Left renal cortex interstitium (tissue), 4 donors: ENCODE results near the gene KIAA2012. TPM values are rescaled to one million over a fixed set of nuclear protein-coding genes. Genes with fewer than 3 reads are reported as not detected.

Source experiments
- DNase-seq, 4 donors: peaks; one replicate each; pipeline ENCODE4 v3.0.0-alpha.2; 2013; ENCODE audit warnings: low read depth in 4 of 4, low spot score in 2 of 4, missing footprints in 1 of 4
- polyA plus RNA-seq, 4 donors: library from polyadenylated mRNA; unstranded; fragments of 120-200 nt; gene quantifications; one replicate each; pipeline ENCODE4 v1.2.1, GENCODE V29; 2013; ENCODE audit not compliant: insufficient read length in 4 of 4

Gene KIAA2012
- polyA plus RNA-seq, 4 donors: 0.08 to 0.25 (median 0.16) TPM

DNA sequence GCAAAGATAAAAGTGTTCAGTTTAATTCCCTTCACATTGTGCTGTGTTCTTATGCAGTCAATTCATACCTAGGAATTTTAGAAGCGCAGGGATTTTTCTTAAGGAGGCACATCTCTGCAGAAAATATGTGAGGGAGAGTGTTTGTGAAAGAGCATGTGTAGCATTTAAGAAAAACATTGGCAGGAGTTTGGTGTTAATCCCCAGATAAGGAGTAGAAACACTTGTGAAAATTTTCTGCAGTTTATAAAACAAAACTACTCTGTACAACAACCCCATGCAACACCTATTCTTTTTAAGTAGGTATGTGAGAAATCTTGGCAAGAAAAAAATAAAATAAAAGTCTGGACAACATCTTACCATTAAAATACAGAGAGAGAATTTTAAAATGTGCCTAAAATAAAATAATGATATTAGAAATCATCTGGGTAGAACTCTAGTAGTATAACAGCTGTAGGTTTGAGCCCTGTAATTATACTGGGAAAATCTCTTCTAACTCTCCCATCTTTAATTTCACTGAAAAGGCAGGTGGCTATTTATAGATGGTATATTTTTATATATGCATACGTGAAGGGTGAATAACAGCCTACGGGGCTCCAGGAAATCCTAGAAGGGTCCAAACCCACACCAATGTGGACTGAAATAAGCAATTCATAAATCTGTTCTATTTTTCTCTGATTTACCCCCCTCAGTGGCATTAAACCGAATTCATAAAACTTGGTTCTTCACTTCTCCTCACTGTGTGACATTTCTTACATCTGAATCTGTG lies 32.8 kb upstream of the KIAA2012 start:
- DNase-seq: no peak

DNA sequence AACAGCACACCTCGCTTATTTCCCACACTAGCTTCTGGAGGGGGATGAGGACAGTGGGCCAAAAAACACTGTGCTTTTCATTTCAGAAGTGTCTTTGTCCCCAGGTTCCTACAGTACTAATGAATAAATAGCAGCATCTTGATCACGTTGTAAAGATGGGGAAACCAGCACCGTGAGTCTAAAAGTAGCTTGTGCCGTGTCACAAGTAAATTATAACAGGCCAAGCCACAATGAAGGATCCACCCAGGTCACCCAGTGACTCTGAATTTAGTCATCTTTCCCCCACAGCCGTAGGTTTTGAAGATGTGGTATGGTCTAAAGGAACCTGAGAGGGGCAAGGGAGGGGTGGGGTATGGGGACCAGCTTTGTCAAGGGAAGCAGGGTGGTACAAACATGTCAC lies 30.6 kb upstream of the KIAA2012 start:
- no peak for DNase-seq

DNA sequence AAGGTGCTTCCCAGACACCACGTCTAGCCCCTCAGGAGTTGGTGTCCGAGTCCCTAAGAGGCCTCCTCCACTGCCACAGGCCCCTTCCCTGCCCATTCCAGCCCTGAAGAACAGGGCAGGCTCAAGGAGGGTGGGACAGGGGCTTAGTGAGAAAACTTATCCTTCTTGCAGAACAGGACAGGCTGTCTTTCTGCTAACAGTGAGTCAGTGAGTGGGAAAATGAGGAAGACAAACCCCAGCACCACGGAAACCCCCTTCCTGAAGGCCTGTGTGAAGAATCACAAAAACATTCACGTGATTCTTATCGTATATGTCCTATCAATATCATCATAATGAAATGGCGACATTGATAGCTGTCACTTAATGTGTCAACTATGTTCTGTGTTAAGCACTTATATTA lies 29.6 kb upstream of the KIAA2012 start:
- DNase-seq: no peak

DNA sequence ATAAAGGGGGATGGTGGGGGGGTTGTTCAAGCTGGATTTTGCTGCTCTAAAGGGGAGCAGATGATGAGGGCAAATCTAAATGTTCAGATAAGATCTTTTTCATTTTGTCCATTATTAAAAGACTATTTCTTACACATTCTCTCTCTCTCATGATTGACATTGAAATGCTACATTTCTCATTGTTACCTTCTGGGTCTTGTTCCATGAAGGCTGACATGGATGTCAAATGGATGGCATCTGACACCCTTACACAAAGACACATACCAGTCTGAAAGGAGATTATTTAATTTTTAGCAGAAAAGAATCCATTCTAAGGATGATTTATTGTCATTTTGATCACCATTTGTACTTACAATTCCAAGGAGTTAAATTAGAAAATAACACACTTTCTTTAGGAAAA lies 28.3 kb upstream of the KIAA2012 start:
- no peak for DNase-seq

DNA sequence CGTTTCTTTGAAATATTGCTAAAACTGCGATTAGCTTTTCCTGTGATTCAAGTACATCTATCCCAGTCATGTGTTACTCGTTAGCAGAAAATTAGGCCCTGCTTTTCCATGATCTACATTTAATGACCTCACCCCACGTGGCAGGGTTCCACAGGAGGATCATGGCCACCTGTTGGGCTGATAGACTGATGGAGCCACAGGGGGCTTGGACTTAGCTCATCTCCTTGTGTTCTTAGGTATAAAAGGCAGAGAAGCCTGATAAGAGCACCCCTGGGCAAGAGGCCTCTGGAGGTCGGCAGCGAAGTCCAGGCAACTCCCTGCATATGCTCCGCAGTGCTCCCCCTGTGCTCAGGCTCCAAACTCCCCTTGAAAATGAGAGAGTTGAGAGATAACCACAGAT lies 26.5 kb upstream of the KIAA2012 start:
- DNase-seq: no peak

DNA sequence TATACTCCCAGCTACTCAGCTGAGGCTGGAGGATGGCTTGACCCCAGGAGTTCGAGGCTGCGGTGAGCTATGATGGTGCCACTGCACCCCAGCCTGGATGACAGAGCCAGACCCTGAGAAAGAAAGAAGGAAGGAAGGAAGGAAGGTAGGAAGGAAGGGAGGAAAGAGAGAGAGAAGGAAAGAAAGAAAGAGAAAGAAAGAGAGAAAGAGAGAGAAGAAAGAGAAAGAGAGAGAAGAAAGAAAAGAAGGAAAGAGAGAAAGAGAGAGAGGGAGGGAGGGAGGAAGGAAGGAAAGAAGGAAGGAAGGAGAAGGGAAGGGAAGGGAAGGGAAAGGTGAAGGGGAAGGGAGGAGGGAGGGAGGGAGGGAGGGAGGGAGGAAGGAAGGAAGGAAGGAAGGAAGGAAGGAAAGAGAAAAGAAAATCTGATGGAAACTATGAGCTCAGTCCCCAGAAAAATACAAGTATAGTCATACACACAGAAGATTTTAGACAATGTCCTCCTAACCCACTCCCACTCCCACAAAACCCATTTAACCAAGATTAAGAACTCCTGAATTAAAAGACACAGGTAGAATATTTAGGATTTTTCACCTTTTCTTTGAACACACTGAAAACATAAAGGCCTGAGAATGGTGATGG lies 23.8 kb upstream of the KIAA2012 start:
- no peak for DNase-seq

DNA sequence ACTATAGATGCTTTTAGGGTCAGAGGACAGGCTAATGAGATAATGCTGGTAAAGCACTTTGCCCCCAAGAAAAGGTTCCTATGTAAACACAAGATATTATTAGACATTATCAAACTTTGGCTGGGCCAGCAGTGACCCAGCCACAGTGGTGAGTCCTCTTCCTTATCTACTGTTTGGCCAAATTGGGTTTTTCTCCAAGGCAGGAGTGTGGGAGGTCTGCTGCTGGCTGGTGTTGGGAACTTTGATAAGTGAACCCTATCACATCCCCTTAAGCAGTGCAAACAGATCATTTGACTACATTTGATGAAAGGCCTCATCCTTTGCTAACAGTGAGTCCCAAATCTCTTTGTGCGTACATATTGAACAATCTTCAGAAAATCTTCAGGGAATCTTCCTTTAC lies 23.2 kb upstream of the KIAA2012 start:
- no peak for DNase-seq

DNA sequence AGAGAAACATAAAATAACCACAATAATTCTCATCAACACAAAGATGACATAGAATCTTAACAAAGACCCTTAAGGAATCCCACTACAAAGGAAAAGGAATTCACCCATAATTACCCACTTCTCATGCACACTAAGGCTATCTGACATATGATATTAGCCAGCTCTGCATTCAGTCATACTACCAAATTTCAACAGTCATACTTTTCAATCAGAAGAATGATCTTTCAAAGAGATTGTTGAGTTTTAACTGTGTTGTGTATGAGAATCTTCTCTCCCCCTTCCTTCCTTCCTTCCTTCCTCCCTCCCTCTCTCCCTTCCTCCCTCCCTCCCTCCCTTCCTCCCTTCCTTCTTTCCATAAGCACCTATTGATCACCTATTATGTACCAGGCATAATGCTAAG lies 22.4 kb upstream of the KIAA2012 start:
- DNase-seq: no peak

DNA sequence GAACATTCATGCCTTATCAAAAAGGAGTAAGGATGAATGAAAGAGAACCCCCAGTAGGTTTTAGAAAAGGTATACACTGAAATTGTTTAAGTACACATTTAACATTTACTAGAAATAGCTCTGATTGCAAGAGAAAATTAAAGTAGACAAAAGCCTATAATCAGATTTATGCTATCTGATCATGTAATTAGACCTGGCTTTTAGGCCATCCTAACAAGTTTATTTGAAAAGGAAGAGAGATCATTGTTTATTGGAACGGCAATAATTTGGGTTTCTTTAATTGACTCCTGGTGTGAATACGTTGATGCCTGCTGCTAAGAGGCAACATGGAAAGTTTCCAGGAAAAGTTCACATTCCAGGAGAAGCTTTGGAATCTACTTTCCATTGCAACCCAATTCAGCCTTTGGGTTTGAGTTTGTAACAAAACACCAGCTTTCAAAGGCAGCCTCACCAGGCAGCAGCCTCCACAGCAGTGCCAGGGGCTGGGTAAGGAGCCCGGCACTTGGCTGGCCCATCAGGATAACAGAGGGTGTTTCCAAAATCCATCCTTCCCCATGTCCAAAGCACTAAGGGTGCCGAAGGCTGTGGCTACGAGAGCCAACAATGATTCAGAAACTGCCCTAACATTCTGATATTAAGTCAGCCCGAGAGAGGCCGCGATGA lies 21.4 kb upstream of the KIAA2012 start:
- DNase-seq: no peak

DNA sequence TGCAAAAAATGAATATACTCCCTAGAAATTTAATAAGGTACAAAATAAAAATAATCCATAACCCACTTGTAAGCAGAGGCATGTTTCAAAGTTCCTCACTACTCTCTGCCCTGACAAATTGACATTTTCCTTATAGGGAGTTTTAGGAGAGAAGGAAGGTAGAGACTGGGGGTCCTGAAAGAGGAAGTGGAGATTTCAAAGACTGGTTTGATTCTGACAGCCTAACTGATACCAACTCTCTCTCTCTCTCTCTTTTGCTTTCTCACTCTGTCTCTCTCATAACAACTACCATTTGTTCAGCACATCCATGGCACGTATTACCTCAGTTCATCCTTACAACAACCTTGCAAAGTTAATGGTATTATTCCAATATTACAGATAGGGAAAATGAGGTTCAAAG lies 20.8 kb upstream of the KIAA2012 start:
- DNase-seq: no peak

DNA sequence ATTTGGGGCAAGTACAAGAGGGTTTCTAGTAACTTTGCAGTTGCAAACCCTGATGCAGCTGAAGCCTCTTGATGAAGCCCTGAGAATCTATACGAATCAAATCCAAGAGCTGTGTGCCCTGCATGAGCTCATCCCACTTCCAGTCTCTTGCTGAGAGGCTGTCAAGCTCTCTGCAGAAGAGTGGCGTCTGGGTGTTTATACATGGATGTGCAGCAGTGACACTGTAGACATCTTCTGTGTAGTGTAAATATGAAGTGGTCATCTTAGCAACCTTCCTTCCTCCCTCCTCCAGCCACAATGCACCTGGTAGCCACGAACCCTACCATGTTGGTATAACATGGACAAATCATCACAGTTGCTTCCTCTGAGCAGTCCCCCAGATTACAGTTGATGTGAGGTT lies 18.4 kb upstream of the KIAA2012 start:
- DNase-seq: no peak

DNA sequence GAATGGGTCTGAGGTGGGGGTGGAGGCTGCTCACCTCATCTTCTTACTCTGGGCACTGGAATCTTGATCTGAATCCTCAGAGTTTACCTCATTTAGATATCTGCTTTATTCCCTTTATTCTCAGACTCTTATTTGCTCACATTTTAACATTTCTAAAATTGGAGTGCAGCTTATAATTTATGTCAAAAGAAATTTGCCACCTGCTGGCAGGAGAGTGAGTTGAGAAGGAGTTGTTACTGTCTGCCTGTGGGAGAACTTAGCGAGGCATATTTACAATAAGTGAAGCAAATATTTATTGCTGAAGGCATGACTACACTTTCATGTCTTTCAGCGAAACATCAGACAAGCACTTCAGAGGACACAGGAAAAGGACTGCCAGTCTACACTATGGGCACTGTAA lies 16.4 kb upstream of the KIAA2012 start:
- DNase-seq: no peak

DNA sequence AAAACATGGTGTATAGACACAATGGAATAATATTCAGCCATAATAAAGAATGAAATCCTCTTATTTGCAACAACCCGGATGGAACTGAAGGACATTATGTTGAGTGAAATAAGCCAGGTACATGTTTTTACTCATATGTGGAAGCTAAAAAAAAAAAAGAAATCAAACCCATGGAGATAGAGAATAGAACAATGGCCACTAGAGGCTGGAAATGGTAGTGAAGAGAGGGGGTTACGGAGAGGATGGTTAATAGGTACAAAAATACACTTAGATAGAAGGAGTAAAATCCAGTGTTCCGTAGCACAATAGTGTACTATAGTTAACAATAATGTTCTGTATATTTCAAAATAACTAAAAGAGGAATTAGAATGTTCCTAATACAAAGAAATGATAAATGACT lies 12.8 kb upstream of the KIAA2012 start:
- no peak for DNase-seq

DNA sequence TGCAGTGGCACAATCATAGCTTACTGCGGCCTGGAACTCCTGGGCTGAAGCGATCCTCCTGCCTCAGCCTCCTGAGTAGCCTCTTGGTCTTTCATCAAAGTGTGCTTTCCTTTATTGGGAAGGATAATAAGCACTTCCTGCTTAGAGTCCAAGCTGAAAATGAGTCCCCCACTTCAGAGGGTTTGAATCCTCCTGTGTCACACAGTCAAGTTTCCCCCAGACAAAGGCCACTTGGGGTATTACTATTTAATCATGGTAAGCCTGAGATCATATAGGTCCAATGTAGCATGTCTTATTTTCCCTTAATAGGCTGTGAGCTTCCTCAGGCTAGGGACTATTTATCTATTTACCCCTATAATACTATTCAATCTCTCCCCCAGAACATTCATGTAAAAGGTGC lies 11.4 kb upstream of the KIAA2012 start:
- DNase-seq: no peak

DNA sequence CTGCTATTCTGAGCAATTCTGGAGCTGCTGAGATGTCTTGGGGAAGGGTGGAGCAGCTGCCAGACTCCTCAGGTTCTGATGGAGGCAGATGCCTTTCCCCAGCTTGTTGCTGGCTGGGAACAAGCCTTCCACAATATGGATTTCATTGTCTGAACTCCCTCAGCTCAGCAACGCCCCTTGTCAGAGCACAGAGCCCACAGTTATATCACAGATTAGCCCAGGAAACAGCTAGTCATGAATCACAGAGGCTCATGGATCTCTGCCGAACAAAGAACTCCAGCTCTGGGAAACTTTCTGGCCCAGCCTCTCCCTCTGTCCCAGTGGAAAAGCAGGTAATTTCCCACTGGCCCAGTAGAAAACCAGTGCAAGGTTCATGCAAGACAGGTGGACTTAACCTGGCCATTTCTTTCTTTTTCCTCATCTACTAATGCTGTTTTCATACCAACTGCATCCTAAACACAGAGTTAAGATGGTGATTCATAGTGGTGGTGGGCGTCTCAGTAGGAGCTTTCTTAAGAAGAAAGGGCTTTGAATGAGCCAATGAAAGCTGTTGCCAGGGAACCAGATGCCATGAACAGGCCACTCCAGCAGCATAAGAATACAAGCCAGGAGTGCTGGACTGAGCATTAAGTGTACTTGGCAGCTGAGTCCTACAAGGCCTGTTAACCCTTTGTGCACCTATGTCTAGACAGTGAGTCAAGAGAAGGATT lies 8.7 kb upstream of the KIAA2012 start:
- DNase-seq: no peak

DNA sequence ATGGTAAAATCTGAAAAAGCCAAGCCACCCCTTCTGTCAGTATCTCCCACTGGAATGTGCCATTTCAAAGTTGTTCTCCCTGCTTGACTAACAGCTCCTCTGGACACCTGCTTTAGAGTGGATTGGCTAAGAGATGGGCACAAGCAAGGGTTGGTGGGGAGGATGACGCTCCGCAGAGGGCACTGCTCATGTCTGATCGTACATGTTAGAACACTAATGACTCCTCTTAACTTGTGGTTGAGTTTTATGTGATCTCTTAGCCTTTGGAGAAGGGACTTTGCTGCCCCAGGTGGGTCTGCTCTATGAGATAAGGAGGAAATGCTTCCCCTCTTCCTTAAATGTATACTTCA lies 8.2 kb upstream of the KIAA2012 start:
- DNase-seq: no peak

DNA sequence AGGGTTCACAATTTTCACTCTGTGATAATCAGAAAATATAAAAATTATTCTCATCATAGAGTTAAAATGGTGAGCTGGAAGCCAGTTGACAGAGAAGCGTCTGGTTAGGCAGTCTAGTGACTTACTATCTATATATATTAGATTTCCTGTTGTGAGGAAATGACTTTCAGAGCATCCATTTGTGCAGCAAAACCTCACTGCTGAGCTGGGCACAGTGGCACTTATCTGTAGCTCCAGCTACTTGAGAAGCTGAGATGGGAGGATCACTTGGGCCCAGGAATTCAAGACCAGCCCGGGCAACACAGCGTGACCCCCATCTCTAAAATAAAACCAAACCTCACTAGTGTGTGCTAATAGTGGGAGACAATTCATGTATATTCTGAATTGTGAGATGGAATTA lies 7.2 kb upstream of the KIAA2012 start:
- no peak for DNase-seq

DNA sequence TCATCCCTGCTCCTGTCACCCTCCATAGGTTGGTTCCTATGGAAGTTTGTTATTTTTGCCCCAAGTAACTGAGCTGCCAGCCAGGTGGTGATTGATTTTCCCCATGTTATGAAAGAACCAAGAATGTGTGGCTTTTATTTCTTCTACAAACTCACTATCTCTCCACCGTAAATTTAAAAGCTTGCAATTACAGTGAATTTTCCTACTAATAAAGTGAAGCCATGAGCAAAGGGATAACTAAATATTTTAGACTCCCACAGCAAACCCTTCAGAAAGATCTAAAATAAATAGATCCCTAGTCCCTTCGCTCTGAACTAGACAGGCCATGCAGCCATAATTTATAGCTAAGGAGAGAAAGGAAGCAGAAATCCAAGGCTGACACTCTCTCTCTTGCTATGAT lies 6.2 kb upstream of the KIAA2012 start:
- no peak for DNase-seq

DNA sequence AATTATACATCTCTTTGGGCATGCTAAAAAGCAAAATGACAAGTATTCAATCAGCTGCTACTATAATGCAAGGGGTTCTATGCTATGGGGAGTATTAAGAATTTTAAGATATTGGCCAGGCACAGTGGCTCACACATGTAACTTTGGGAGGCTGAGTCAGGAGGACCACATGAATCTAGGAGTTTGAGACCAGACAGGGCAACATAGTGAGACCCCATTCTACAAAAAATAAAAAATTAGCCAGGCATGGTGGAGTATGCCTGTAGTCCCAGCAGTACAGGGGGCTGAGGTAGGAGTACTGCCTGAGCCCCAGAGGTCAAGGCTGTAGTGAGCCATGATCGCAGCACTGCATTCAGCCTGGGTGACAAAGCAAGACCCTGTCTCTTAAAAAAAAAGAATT lies 5.5 kb upstream of the KIAA2012 start:
- DNase-seq: no peak

DNA sequence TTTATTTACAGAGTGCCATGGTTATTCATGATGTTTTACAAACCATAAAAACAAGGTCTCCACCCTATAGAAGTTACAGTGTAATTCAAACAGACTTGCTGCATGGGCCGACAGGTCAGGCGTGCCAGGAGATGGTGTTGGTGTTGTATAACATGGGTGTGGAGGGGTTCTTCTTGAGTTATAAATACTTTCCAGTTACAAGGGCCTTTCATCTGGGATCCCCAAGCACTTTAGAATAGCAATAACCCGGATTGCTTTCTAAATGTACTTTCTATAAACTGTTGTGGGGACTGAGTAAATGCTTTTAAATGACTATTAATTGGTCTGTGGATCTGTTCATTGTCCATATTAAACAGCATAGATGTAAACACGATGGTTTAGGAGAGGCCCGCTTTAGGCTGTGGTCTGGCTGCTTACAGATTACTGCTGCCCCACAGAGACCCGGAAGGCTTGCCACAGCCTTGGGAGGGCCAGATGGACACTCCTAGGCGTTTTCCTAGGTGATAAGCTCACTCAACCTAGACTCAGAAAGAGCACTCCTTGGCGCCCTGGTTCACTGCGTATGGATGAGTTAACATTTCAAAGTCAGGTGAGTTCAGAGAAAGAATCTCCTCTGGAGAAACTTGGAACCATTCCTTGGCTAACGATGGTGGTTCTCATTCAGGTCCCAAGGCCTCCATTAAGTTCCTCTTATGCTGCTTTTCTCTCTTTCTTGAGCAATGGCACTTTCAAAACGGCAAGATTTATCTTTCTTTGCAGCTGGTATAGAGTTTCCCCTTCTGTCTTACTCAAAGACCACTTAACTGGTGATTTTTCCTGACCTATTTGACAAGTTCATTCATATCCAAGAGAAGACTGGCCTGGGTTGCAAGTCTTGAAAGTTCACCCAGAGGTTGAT lies 3.6 kb upstream of the KIAA2012 start:
- no peak for DNase-seq

DNA sequence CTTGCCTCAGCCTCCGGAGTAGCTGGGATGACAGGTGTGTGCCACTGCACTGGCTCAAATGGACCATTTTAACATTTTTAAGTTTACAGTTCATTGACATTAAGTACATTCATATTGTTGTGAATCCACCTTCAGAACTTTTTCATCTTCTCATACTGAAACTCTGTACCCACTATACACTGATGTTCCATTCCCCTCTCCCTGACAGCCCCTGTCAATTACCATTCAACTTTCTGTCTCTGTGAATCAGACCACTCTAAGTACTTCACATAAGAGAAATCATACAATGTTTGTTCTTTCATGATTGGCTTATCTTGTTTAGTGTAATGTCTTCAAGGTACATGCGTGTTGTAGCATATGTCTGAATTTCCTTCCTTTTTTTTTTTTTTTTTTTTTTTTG lies 1.9 kb upstream of the KIAA2012 start:
- DNase-seq: no peak
